Heart left ventricle (tissue), 16 donors: Measurements from ENCODE around the gene PI4KA. TPM values are rescaled to one million over a fixed set of nuclear protein-coding genes. Genes with fewer than 3 reads are reported as not detected.

Experiments used
- ATAC-seq, 4 donors: fragments of 200-7000 bp; cut with Tn5 transposase; one replicate each; pipeline ENCODE4 v1.9.1; 2020 to 2022; ENCODE audit warnings: moderate library complexity in 4 of 4, mild to moderate bottlenecking in 3 of 4, moderate number of reproducible peaks in 1 of 4
- DNase-seq, 5 donors: peaks; one replicate each; pipeline ENCODE4 v3.0.0-alpha.2; 2020
- H3K27ac ChIP-seq, 12 donors: fragments of 200-600 bp; sonication (generic) in 4 of 12; one replicate each; pipeline versions ENCODE4 v1.5.0 to v1.8.0; 2016 to 2022; ENCODE audit warnings: mild to moderate bottlenecking in 2 of 12
- H3K27me3 ChIP-seq, 9 donors: fragments of 200-600 bp; sonication (generic) in 2 of 9; one replicate each; pipeline versions ENCODE4 v1.5.1 to v1.8.0; 2016 to 2022; ENCODE audit warnings: mild to moderate bottlenecking in 3 of 9
- H3K36me3 ChIP-seq, 9 donors: fragments of 200-600 bp; sonication (generic) in 2 of 9; one replicate each; pipeline versions ENCODE4 v1.5.0 to v1.8.0; 2018 to 2022; ENCODE audit warnings: mild to moderate bottlenecking in 2 of 9
- H3K4me1 ChIP-seq, 12 donors: fragments of 200-600 bp; sonication (generic) in 4 of 12; one replicate each; pipeline versions ENCODE4 v1.5.0 to v1.8.0; 2016 to 2022; ENCODE audit warnings: mild to moderate bottlenecking in 3 of 12
- H3K4me3 ChIP-seq, 12 donors: fragments of 200-600 bp; sonication (generic) in 4 of 12; one replicate each; pipeline versions ENCODE4 v1.5.0 to v1.8.0; 2017 to 2022; ENCODE audit warnings: mild to moderate bottlenecking in 9 of 12, moderate library complexity in 4 of 12
- H3K9me3 ChIP-seq, 12 donors: fragments of 200-600 bp; sonication (generic) in 4 of 12; one replicate each; pipeline versions ENCODE4 v1.5.0 to v1.8.0; 2016 to 2022; ENCODE audit warnings: mild to moderate bottlenecking in 1 of 12
- CTCF ChIP-seq, 12 donors: fragments of 200-600 bp; sonication (generic) in 4 of 12; IDR thresholded peaks; one replicate each; pipeline versions ENCODE4 v1.5.0 to v1.8.0; 2018 to 2022; ENCODE audit warnings: antibody characterized with exemption in 12 of 12, mild to moderate bottlenecking in 5 of 12
- POLR2A ChIP-seq, 2 donors: fragments of 450-650 bp; IDR thresholded peaks; one replicate each; pipeline ENCODE4 v1.6.1; 2017; ENCODE audit warnings: antibody characterized with exemption in 2 of 2, mild to moderate bottlenecking in 2 of 2, moderate library complexity in 2 of 2
- WGBS, 4 donors: extraction: QIAGEN DNeasy Blood & Tissue Kit in 2 of 4; methylation state at CpG; one replicate each; pipeline versions ENCODE4 v1.1.5 to v1.1.7; 2013 to 2018; 5-methylcytosine and 5-hydroxymethylcytosine counted together
- intact Hi-C, 10 donors: fragments of 100-400 bp; cut with DNase I; formaldehyde crosslinking; loops; one replicate each; pipeline versions ENCODE4 v1.11.1 to v1.14.2; 2022
- polyA plus RNA-seq, 2 donors: library from polyadenylated mRNA; stranded (reverse); fragments of 200-250 nt; gene quantifications; one replicate each; pipeline ENCODE4 v1.2.3, GENCODE V29; 2013
- total RNA-seq, 9 donors: library from RNA; depleted of rRNA in 2 of 9; stranded (reverse); fragments of >200 nt in 2 of 9; fragmentation: NEBNext Ultra II Directional in 3 of 9; extraction: Animal tissue kit (Norgen Biotek cat#: 25700) in 3 of 9; gene quantifications; one replicate each; pipeline versions ENCODE4 v1.1.0 to v1.2.4, GENCODE V29; 2016 to 2023
- donor health status: ischemic (EF 13 %, LVEDD 7.1; RV severe dilation, severe dysfunction).
- donor health status: healthy with polysubstance abuse.
- donor health status: DM: no; HTN: yes; CAD: no.
- donor health status: DM: no; HTN: no; CAD: no.
- donor health status: ischemic (EF 25% LVEDD 6.9; RV normal size, moderate dysfunction).
- donor health status: ischemic (EF 25% LVEDD 5.7; RV mildly dilated, moderate dysfunction).
- donor health status: healthy.
- donor health status: DM: yes; HTN: yes; CAD: no.
- donor health status: ischemic (EF 35%, LVEDD 5.7; RV mildly dilated, moderate dysfunction).
- donor health status: nonischemic (EF 11% LVEDD 7.7; RV severe dilation, severe dysfunction).
- donor health status: DM: yes; HTN: yes; CAD: no.
- donor health status: PGD.
- donor health status: ischemic (EF 29% LVEDD 5.4; RV normal size, mild dysfunction).
- donor health status: nonischemic (EF 23%, LVEDD 6.1; RV moderate dilation, normal function).

Gene PI4KA
- total and polyA plus RNA-seq, 11 donors = 20.6 to 66.4 (median 46.9) TPM

- peaks cover 0 to 71% (median 32%) of the 10 kb centered on the region in 12 donors for H3K4me1 ChIP-seq
- peak overlapping the region in 9 of 12 donors; percentile 88 to 95 (median 91) for H3K27ac ChIP-seq
- peak overlapping the region; percentile 78 to 98 (median 89) for H3K4me3 ChIP-seq
- WGBS, 4 donors = 35 to 49% (median 42%) methylated on average over 6 to 8 of the region's 8 CpGs
- no peak for ATAC-seq
- no peak for DNase-seq
- H3K36me3 ChIP-seq = peaks cover 0 to 17% (median 9%) of the 10 kb centered on the region in 9 donors
- H3K27me3 ChIP-seq = no peaks in the 10 kb centered on the region
- TF ChIP-seq CTCF (IDR thresholded peaks at IDR 0.05) = no peak
- no peak for TF ChIP-seq POLR2A (IDR thresholded peaks at IDR 0.05)
- intact Hi-C loops = loop anchor here in 8 of 10 donors (2.0 to 10.0 kb wide), 6 partner anchors 55 to 145 kb away; partner anchors contain the start of genes CRKL (in 7 of the 8), LZTR1 (in 3 of the 8) and THAP7 (in 2 of the 8)
- no peaks in the 10 kb centered on the region for H3K9me3 ChIP-seq
Measured at GRCh38 chr22:20859615-20860014, 1.0 kb upstream of the PI4KA start.

DNA sequence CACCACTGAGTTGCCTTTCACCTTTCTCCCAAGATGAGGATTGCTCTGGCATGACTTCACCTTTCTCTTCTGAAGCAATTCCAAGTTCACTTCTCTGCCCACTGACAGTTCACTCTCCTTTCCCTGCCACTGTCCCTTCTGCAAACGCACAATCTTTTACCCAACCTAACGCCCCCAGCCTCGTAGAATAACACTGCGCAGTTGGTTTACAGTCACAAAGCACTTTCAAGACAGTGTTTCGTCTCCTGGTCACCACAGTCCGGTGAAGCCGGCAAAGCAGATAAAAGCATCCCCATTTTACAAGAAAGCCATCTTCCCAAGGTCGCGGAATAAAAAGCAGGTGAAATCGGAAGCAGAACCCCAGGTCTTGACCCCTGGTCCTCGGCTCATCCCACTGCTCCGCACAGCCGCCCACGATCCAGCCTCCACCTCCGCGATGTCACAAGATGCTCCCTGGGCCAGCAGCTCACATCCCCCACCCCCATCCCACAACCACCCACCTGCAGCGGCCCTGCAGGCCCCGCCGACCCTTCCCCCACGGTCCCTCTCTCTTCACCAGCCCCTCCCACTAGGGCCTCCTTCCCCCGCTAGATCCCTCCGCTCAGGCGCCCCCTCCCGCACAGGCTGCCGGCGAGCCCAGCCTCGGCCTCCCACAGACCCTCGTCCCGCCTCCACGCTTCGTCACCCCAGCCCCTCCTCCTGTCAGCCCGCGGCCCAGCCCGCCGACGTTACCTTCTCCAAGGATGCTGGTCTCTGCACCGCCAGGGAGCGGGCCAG is 585 bp downstream of the PI4KA start:
- Histone ChIP-seq H3K36me3 (peaks cover 0 to 8% (median 5%) of the 10 kb centered on the region in 9 donors), H3K4me3 (peak overlapping the region; percentile 52 to 98 (median 89)), H3K27ac (peak overlapping the region; percentile 56 to 95 (median 90)), H3K4me1 (peaks cover 0 to 56% (median 32%) of the 10 kb centered on the region in 12 donors), H3K27me3 (no peaks in the 10 kb centered on the region), H3K9me3 (no peaks in the 10 kb centered on the region)
- DNase-seq (peak; percentile 88 to 94 (median 89)), ATAC-seq (peak; percentile 60 to 79 (median 74))
- intact Hi-C loops = loop anchor here in 7 of 10 donors (2.0 to 10.0 kb wide), 5 partner anchors 57 to 147 kb away; partner anchors contain the start of genes CRKL (in 6 of the 7), THAP7 (in 2 of the 7) and LZTR1 (in 1 of the 7)
- 1% methylated on average over 33 to 38 of the region's 38 CpGs for WGBS, 4 donors
- TF ChIP-seq POLR2A (IDR thresholded peaks at IDR 0.05) (no peak), CTCF (IDR thresholded peaks at IDR 0.05) (peak in 1 of 12 donors; percentile 31)

DNA sequence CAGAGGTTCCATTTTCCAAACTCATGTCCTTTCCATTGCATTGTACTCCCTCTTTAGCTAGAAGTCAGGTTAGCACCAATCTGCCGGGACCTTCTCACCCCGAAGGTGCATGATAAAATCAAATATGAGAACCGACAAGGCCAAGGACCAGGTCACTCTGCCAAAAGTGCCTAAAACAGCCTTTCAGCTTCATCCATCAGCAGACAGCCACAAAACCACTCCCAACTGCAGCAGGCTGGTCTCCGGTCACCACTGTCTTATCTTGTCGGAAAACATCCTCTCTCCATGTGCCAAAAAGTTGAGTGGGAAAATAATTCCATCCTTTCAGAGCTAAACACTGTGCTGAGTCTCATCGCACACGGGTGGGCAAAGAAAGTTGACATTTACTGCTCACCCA is 1.4 kb downstream of the PI4KA start:
- H3K4me3 ChIP-seq = peak overlapping the region; percentile 52 to 98 (median 89)
- TF ChIP-seq POLR2A (IDR thresholded peaks at IDR 0.05) (no peak), CTCF (IDR thresholded peaks at IDR 0.05) (no peak)
- WGBS, 4 donors = 13 to 34% (median 23%) methylated on average over 7 of the region's 7 CpGs

DNA sequence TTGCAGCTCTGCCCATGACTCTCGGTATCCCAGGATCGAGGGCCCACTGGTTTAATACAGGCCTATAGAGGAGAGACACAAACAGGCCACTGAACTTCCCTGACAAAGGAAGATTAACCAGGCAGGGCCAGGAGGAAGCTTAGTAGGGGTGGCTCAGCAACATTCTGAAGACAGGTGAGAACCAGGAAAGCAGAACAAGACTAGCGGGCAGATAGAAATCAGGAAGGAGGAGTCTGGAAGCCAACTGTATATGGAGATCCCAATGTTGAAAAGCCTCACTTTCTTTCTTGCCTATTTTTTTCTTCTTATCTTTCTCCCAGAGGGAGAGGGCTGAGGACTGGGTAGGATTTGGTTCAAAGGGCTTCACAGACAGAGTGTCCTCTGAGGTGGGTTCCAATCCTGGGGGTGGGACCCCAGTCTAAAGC is 5.4 kb downstream of the PI4KA start:
- DNase-seq = no peak
- no peaks in the 10 kb centered on the region for H3K9me3 ChIP-seq
- no peaks in the 10 kb centered on the region for H3K27me3 ChIP-seq
- H3K4me3 ChIP-seq = no peak overlapping the region
- H3K36me3 ChIP-seq = no peaks in the 10 kb centered on the region
- intact Hi-C loops = loop anchor here in 4 of 10 donors (10.0 kb wide), 3 partner anchors 62 to 152 kb away; partner anchors contain the start of genes THAP7 (in 2 of the 4), CRKL (in 1 of the 4) and LZTR1 (in 1 of the 4)
- 90 to 93% (median 91%) methylated on average over 3 of the region's 3 CpGs for WGBS, 4 donors
- peaks cover 2 to 41% (median 32%) of the 10 kb centered on the region in 12 donors for H3K4me1 ChIP-seq
- no peak for ATAC-seq
- no peak overlapping the region for H3K27ac ChIP-seq
- TF ChIP-seq CTCF (IDR thresholded peaks at IDR 0.05) = no peak
- no peak for TF ChIP-seq POLR2A (IDR thresholded peaks at IDR 0.05)

More for the DNA sequence above, 1.4 kb downstream of the PI4KA start:
- intact Hi-C loops = loop anchor here in 5 of 10 donors (5.0 to 10.0 kb wide), 4 partner anchors 58 to 148 kb away; partner anchors contain the start of genes CRKL (in 2 of the 5), THAP7 (in 2 of the 5) and LZTR1 (in 1 of the 5)
- Histone ChIP-seq H3K27ac (peak overlapping the region in 4 of 12 donors; percentile 88 to 95 (median 92)), H3K9me3 (no peaks in the 10 kb centered on the region), H3K36me3 (peaks cover 0 to 6% (median 0%) of the 10 kb centered on the region in 9 donors), H3K27me3 (no peaks in the 10 kb centered on the region), H3K4me1 (peaks cover 0 to 55% (median 38%) of the 10 kb centered on the region in 12 donors)
- ATAC-seq (no peak), DNase-seq (no peak)
